HepG2 (cell line): ENCODE results near the gene SFXN5. TPM values are rescaled to one million over a fixed set of nuclear protein-coding genes. Genes with fewer than 3 reads are reported as not detected.
A peak's percentile ranks its signal among the peaks of the same experiment; 100 is the strongest.

ENCODE experiments used
- EEA1 ChIP-seq: sonication (generic); formaldehyde crosslinking; IDR thresholded peaks from 2 replicates; pipeline ENCODE4 v1.5.1; 2020; ENCODE audit warnings: mild to moderate bottlenecking, missing genetic modification reagents, borderline replicate concordance
- KIAA2018 ChIP-seq: sonication (generic); formaldehyde crosslinking; IDR thresholded peaks from 2 replicates; pipeline ENCODE4 v1.5.0; 2020; ENCODE audit warnings: mild to moderate bottlenecking, missing genetic modification reagents, borderline replicate concordance
- MIER2 ChIP-seq: IDR thresholded peaks from 2 replicates; pipeline ENCODE4 v1.6.1; 2016; ENCODE audit warnings: missing biosample characterization, missing genetic modification reagents
- STAG1 ChIP-seq: sonication (generic); formaldehyde crosslinking; IDR thresholded peaks from 2 replicates; pipeline ENCODE4 v1.4.0; 2020; ENCODE audit warnings: missing genetic modification reagents
- ZFP37 ChIP-seq: sonication (generic); formaldehyde crosslinking; IDR thresholded peaks from 2 replicates; pipeline ENCODE4 v1.4.0; 2020; ENCODE audit warnings: missing genetic modification reagents, borderline replicate concordance
- ZNF274 ChIP-seq: sonication (generic); formaldehyde crosslinking; IDR thresholded peaks from 2 replicates; pipeline ENCODE4 v1.5.1; 2020; ENCODE audit warnings: mild to moderate bottlenecking, missing genetic modification reagents
- ZNF569 ChIP-seq: sonication (generic); formaldehyde crosslinking; IDR thresholded peaks from 2 replicates; pipeline ENCODE4 v1.5.0; 2020; ENCODE audit warnings: mild to moderate bottlenecking, missing genetic modification reagents, moderate library complexity, borderline replicate concordance
- ZNF816 ChIP-seq: sonication (generic); formaldehyde crosslinking; IDR thresholded peaks from 2 replicates; pipeline ENCODE4 v1.8.0; 2022; ENCODE audit warnings: missing genetic modification reagents, mild to moderate bottlenecking, borderline replicate concordance
- polyA plus RNA-seq, 8 experiments: library from polyadenylated mRNA; depleted of rRNA in 3 of 8; stranded (reverse) in 7 of 8; unstranded in 1 of 8; fragments of >200 nt; fragmentation: Illumina TruSeq in 4 of 8; extraction: Trizol in 4 of 8; gene quantifications; 2 replicates each; pipeline versions ENCODE4 v1.2.1 to v1.2.3, GENCODE V29; 2011 to 2016; ENCODE audit warnings: low read depth in 4 of 8, missing spikeins in 1 of 8, mixed read lengths in 1 of 8; ENCODE audit not compliant: insufficient read depth in 1 of 8
- total RNA-seq, 5 experiments: library from RNA; depleted of rRNA; stranded (reverse); fragments of >200 nt; fragmentation: Illumina TruSeq; extraction: Trizol; gene quantifications; 2 replicates each; pipeline ENCODE4 v1.2.3, GENCODE V29; 2016; ENCODE audit warnings: low read depth in 1 of 5
- TF ChIP-seq, protein P1 (sequence below): IDR thresholded peaks from 2 replicates; pipeline ENCODE4 v1.6.1; 2016; ENCODE audit warnings: low read depth, missing genetic modification reagents, missing compliant biosample characterization
- TF ChIP-seq, protein P2 (sequence below): IDR thresholded peaks from 2 replicates; pipeline ENCODE4 v1.6.1; 2016; ENCODE audit warnings: missing compliant biosample characterization, missing genetic modification reagents, borderline replicate concordance
- TF ChIP-seq, protein P3 (sequence below): sonication (generic); formaldehyde crosslinking; IDR thresholded peaks from 2 replicates; pipeline ENCODE4 v1.5.1; 2020; ENCODE audit warnings: mild to moderate bottlenecking, missing genetic modification reagents, moderate library complexity

The SFXN5 gene
- total and polyA plus RNA-seq, 2 of the 13 experiments (the other 11 are each of a cell fraction or from before 2014, with no cell fraction given): 34.9 to 37.4 TPM

- no peak for TF ChIP-seq KIAA2018 (CRISPR knock-in tag)
- TF ChIP-seq ZNF816: no peak
- no peak for TF ChIP-seq EEA1 (CRISPR knock-in tag)
- 0 out of 2 replicates have a peak, but pooled peaks have one; percentile 54 for TF ChIP-seq ZNF274 (CRISPR knock-in tag)
- TF ChIP-seq, protein P1, sequence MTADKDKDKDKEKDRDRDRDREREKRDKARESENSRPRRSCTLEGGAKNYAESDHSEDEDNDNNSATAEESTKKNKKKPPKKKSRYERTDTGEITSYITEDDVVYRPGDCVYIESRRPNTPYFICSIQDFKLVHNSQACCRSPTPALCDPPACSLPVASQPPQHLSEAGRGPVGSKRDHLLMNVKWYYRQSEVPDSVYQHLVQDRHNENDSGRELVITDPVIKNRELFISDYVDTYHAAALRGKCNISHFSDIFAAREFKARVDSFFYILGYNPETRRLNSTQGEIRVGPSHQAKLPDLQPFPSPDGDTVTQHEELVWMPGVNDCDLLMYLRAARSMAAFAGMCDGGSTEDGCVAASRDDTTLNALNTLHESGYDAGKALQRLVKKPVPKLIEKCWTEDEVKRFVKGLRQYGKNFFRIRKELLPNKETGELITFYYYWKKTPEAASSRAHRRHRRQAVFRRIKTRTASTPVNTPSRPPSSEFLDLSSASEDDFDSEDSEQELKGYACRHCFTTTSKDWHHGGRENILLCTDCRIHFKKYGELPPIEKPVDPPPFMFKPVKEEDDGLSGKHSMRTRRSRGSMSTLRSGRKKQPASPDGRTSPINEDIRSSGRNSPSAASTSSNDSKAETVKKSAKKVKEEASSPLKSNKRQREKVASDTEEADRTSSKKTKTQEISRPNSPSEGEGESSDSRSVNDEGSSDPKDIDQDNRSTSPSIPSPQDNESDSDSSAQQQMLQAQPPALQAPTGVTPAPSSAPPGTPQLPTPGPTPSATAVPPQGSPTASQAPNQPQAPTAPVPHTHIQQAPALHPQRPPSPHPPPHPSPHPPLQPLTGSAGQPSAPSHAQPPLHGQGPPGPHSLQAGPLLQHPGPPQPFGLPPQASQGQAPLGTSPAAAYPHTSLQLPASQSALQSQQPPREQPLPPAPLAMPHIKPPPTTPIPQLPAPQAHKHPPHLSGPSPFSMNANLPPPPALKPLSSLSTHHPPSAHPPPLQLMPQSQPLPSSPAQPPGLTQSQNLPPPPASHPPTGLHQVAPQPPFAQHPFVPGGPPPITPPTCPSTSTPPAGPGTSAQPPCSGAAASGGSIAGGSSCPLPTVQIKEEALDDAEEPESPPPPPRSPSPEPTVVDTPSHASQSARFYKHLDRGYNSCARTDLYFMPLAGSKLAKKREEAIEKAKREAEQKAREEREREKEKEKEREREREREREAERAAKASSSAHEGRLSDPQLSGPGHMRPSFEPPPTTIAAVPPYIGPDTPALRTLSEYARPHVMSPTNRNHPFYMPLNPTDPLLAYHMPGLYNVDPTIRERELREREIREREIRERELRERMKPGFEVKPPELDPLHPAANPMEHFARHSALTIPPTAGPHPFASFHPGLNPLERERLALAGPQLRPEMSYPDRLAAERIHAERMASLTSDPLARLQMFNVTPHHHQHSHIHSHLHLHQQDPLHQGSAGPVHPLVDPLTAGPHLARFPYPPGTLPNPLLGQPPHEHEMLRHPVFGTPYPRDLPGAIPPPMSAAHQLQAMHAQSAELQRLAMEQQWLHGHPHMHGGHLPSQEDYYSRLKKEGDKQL (CRISPR knock-in tag): no peak
- TF ChIP-seq STAG1 (CRISPR knock-in tag): peak; percentile 86
- peak; percentile 30; the same call in 1 of the 2 replicates for TF ChIP-seq MIER2 (CRISPR knock-in tag)
- TF ChIP-seq, protein P2, sequence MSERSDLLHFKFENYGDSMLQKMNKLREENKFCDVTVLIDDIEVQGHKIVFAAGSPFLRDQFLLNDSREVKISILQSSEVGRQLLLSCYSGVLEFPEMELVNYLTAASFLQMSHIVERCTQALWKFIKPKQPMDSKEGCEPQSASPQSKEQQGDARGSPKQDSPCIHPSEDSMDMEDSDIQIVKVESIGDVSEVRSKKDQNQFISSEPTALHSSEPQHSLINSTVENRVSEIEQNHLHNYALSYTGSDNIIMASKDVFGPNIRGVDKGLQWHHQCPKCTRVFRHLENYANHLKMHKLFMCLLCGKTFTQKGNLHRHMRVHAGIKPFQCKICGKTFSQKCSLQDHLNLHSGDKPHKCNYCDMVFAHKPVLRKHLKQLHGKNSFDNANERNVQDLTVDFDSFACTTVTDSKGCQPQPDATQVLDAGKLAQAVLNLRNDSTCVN: no peak
- no peak for TF ChIP-seq ZFP37 (CRISPR knock-in tag)
- TF ChIP-seq ZNF569 (CRISPR knock-in tag): no peak
- TF ChIP-seq, protein P3, sequence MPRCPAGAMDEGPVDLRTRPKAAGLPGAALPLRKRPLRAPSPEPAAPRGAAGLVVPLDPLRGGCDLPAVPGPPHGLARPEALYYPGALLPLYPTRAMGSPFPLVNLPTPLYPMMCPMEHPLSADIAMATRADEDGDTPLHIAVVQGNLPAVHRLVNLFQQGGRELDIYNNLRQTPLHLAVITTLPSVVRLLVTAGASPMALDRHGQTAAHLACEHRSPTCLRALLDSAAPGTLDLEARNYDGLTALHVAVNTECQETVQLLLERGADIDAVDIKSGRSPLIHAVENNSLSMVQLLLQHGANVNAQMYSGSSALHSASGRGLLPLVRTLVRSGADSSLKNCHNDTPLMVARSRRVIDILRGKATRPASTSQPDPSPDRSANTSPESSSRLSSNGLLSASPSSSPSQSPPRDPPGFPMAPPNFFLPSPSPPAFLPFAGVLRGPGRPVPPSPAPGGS (CRISPR knock-in tag): no peak; the same call in 1 of the 2 replicates
These were observed 178.9 kb downstream of the SFXN5 start (continued) for GRCh38 chr2:72892506-72893173.
